Effector CD4-positive, alpha-beta T cell (primary cell): ENCODE data around the gene LEMD1.
"Not testable (repeated sequence)": the region's sequence is repeated elsewhere in the genome, so short reads cannot be mapped to it uniquely, and the experiment has no call there.

Source experiments
- DNase-seq: peaks from one replicate; pipeline ENCODE4 v3.0.0-alpha.2; 2020

Gene LEMD1

GRCh38 chr1:205376739-205377138 lies 45.1 kb downstream of the LEMD1 start:
- DNase-seq, result no peak

GRCh38 chr1:205375835-205376545 lies 45.9 kb downstream of the LEMD1 start:
- no peak for DNase-seq

- no peak for DNase-seq
These were observed 47.4 kb downstream of the LEMD1 start for GRCh38 chr1:205374210-205375078.

GRCh38 chr1:205373798-205374175 lies 48.1 kb downstream of the LEMD1 start:
- DNase-seq, result no peak

- DNase-seq, result no peak
These were observed 48.6 kb downstream of the LEMD1 start for GRCh38 chr1:205373022-205373797.

- no peak for DNase-seq
These were observed 49.8 kb downstream of the LEMD1 start for GRCh38 chr1:205371871-205372660.

- no peak for DNase-seq
These were observed 51.1 kb downstream of the LEMD1 start for GRCh38 chr1:205370780-205371179.

GRCh38 chr1:205369701-205370123 lies 52.1 kb downstream of the LEMD1 start:
- no peak for DNase-seq

GRCh38 chr1:205368478-205368877 lies 53.4 kb downstream of the LEMD1 start:
- no peak for DNase-seq

GRCh38 chr1:205365945-205366463 lies 55.9 kb downstream of the LEMD1 start:
- no peak for DNase-seq

GRCh38 chr1:205365086-205365485 lies 56.8 kb downstream of the LEMD1 start:
- not testable (repeated sequence) for DNase-seq

- DNase-seq, result no peak
These were observed 61.0 kb downstream of the LEMD1 start for GRCh38 chr1:205360891-205361290.

GRCh38 chr1:205359771-205360565 lies 61.9 kb downstream of the LEMD1 start:
- no peak for DNase-seq

- DNase-seq, result no peak
These were observed 63.3 kb downstream of the LEMD1 start for GRCh38 chr1:205358579-205358978.

- DNase-seq, result no peak
These were observed 64.3 kb downstream of the LEMD1 start for GRCh38 chr1:205357567-205357966.

- DNase-seq, result no peak
These were observed 65.3 kb downstream of the LEMD1 start, which contains the start of gene KLHDC8A for GRCh38 chr1:205356440-205357139. Gene KLHDC8A, minus strand, starts transcription at chr1:205356922. Its CDS starts 13,318 bp downstream, at chr1:205343604.

- no peak for DNase-seq
These were observed 66.8 kb downstream of the LEMD1 start for GRCh38 chr1:205355075-205355453.

GRCh38 chr1:205354259-205355074 lies 67.4 kb downstream of the LEMD1 start:
- DNase-seq, result peak; percentile 65

- no peak for DNase-seq
These were observed 68.2 kb downstream of the LEMD1 start for GRCh38 chr1:205353612-205354011.

GRCh38 chr1:205353191-205353590 lies 68.7 kb downstream of the LEMD1 start:
- DNase-seq, result no peak
